DND-41 (cell line): ENCODE data around the gene ING4.

Experiments
- ATAC-seq: fragments of 200-7000 bp; cut with Tn5 transposase; 3 replicates; pipeline ENCODE4 v1.9.1; 2021; ENCODE audit warnings: low read depth; ENCODE audit not compliant: insufficient read depth
- DNase-seq: peaks from one replicate; pipeline ENCODE4 v3.0.0-alpha.2; 2020
- H2AFZ ChIP-seq: 2 replicates; pipeline ENCODE4 v1.6.0; 2012; ENCODE audit warnings: low read depth, low read length
- H3K27ac ChIP-seq: 2 replicates; pipeline ENCODE4 v1.5.1; 2012; ENCODE audit warnings: low read length, inconsistent platforms
- H3K27me3 ChIP-seq: fragments of 200-600 bp; sonication (generic); 2 replicates; pipeline ENCODE4 v1.6.0; 2012; ENCODE audit warnings: low read length, mild to moderate bottlenecking, inconsistent platforms; ENCODE audit not compliant: insufficient read depth, poor library complexity
- H3K36me3 ChIP-seq: 2 replicates; pipeline ENCODE4 v1.5.1; 2012; ENCODE audit warnings: low read length, inconsistent platforms; ENCODE audit not compliant: insufficient read depth
- H3K4me1 ChIP-seq: 2 replicates; pipeline ENCODE4 v1.5.1; 2012; ENCODE audit warnings: mild to moderate bottlenecking, low read length; ENCODE audit not compliant: insufficient read depth
- H3K4me2 ChIP-seq: 2 replicates; pipeline ENCODE4 v1.6.0; 2012; ENCODE audit warnings: mild to moderate bottlenecking, moderate library complexity, low read length, inconsistent platforms; ENCODE audit not compliant: insufficient read depth
- H3K4me3 ChIP-seq, 2 experiments: fragments of 200-600 bp in 1 of 2; shearing (Covaris generic) in 1 of 2; 2 replicates each; pipeline ENCODE4 v1.5.1; 2012 to 2016; ENCODE audit warnings: inconsistent platforms in 2 of 2, low read length in 2 of 2, mild to moderate bottlenecking in 2 of 2, low read depth in 1 of 2, moderate library complexity in 1 of 2
- H3K79me2 ChIP-seq: 2 replicates; pipeline ENCODE4 v1.6.0; 2012; ENCODE audit warnings: low read length, inconsistent platforms; ENCODE audit not compliant: insufficient read depth
- H3K9ac ChIP-seq: 2 replicates; pipeline ENCODE4 v1.6.0; 2012; ENCODE audit warnings: low read depth, mild to moderate bottlenecking, inconsistent platforms, low read length, moderate library complexity
- H3K9me3 ChIP-seq: 2 replicates; pipeline ENCODE4 v1.5.1; 2012; ENCODE audit warnings: low read length, moderate library complexity, mild to moderate bottlenecking, inconsistent platforms; ENCODE audit not compliant: insufficient read depth, severe bottlenecking
- H4K20me1 ChIP-seq: 2 replicates; pipeline ENCODE4 v1.6.0; 2012; ENCODE audit warnings: low read length; ENCODE audit not compliant: insufficient read depth
- EZH2 ChIP-seq: IDR thresholded peaks from 3 replicates; pipeline ENCODE4 v1.6.1; 2012; ENCODE audit warnings: borderline replicate concordance, low read depth, mild to moderate bottlenecking, moderate library complexity, low read length, inconsistent platforms; ENCODE audit not compliant: severe bottlenecking
- TF ChIP-seq, protein P1 (sequence below): IDR thresholded peaks from 2 replicates; pipeline ENCODE4 v1.5.1; 2012; ENCODE audit warnings: borderline replicate concordance, low read length, moderate library complexity, mild to moderate bottlenecking; ENCODE audit not compliant: poor library complexity, severe bottlenecking; ENCODE audit errors: extremely low read depth

The ING4 gene

DNA sequence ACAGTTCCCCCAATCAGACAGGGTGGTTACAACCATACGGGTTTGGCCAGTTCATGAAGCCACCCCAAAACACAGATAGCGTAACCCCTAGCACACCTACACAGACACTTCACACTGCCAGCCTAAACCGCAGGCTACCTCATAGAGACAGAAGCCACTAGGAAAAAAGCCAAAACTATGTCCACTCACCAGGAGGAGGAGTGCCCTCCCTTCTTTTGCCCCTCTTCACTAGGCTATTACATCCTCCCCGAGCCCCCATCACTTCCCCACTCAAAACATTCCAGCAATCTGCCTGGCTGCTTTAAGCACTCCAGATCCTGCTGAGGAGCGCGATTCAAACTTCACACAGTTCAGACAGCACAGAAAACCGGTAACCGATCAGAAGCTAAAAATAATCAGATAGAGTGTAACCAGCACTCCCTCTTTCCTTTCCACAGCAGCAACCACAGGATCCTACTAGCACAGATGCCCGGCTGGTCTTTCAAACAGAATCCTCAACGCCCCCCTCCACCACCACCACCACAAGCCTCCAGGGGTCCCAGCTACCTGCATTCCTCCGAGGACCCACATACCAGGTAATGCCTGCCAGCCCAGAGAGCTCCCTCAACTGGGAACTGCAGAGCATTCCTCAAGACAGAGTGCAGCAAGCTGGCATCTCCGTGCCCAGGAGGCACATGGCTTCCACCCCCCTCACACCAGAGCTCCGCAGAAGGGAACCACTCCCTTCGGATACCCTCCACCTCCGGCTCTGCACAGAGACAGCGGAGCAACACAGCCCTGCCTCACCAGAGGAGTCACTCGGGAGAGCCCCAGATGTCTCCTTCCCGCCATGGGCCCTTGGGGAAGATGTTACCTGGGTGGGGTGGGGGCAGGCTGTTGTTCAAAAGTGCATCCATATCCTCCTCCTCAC, 57.2 kb downstream of the ING4 start:
- DNase-seq = peak; percentile 62

DNA sequence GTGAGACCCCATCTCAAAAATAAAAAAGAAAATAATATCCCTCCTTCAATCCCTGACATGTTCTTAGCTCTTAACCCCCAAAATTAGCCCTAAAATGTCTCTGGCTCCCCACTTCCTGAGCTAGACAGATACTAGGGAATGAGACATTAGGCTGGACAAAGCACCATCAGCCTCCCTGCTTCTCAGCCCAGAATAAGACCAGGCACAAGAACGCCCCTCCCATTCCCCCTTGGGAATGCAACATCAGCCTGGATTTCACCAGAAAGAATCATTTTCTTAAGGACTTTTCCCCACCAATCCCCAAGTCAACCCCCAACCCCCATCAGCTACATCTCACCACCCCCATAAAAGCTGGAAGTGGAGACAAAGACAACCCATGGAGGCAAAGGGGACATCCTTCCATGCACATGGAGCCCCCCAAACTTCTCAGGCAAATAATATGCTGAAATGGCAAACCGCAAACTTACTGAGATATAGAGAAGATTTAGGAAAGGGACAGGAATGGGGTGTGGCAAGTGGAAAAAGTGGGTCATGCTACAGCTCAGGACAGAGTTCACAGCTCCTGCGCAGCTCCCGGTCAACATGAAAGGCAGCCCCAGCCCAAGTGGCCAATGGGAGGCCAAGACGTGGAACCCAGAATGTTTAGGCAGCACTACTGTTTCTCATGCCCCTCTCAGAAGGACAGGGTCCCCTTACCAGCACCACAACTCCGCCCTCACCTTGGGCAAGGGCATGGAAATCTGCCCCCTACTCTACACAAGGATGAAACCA, 58.5 kb downstream of the ING4 start:
- H3K4me3 ChIP-seq = peak overlapping the region; percentile 51 to 77; a peak in 3 of 4 replicates
- no peak for DNase-seq
- peaks cover 59% of the 10 kb centered on the region for H3K4me1 ChIP-seq
- H3K79me2 ChIP-seq = peaks cover 72% of the 10 kb centered on the region
- peak overlapping the region; percentile 85 for H3K4me2 ChIP-seq
- H3K9ac ChIP-seq = peak overlapping the region; percentile 80
- ATAC-seq = no peak
- H4K20me1 ChIP-seq = peaks cover 61% of the 10 kb centered on the region
- no peak for TF ChIP-seq EZH2
- TF ChIP-seq, protein P1, sequence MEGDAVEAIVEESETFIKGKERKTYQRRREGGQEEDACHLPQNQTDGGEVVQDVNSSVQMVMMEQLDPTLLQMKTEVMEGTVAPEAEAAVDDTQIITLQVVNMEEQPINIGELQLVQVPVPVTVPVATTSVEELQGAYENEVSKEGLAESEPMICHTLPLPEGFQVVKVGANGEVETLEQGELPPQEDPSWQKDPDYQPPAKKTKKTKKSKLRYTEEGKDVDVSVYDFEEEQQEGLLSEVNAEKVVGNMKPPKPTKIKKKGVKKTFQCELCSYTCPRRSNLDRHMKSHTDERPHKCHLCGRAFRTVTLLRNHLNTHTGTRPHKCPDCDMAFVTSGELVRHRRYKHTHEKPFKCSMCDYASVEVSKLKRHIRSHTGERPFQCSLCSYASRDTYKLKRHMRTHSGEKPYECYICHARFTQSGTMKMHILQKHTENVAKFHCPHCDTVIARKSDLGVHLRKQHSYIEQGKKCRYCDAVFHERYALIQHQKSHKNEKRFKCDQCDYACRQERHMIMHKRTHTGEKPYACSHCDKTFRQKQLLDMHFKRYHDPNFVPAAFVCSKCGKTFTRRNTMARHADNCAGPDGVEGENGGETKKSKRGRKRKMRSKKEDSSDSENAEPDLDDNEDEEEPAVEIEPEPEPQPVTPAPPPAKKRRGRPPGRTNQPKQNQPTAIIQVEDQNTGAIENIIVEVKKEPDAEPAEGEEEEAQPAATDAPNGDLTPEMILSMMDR = no peak
- H2AFZ ChIP-seq = no peak overlapping the region
- peak overlapping the region; percentile 78 for H3K27ac ChIP-seq
- H3K36me3 ChIP-seq = peaks cover 65% of the 10 kb centered on the region
- H3K9me3 ChIP-seq = no peaks in the 10 kb centered on the region
- no peaks in the 10 kb centered on the region for H3K27me3 ChIP-seq

More for the DNA sequence above, 57.2 kb downstream of the ING4 start:
- H4K20me1 ChIP-seq = peaks cover 53% of the 10 kb centered on the region
- TF ChIP-seq, protein P1 = no peak
- no peak for TF ChIP-seq EZH2
- peak overlapping the region; percentile 85 for H3K4me2 ChIP-seq
- H3K9ac ChIP-seq = peak overlapping the region; percentile 80
- H3K4me1 ChIP-seq = peaks cover 59% of the 10 kb centered on the region
- H3K27ac ChIP-seq = peak overlapping the region; percentile 78
- H3K79me2 ChIP-seq = peaks cover 61% of the 10 kb centered on the region
- H3K36me3 ChIP-seq = peaks cover 53% of the 10 kb centered on the region
- H3K9me3 ChIP-seq = no peaks in the 10 kb centered on the region
- peak; percentile 33 for ATAC-seq
- H3K4me3 ChIP-seq = peak overlapping the region; percentile 51 to 77
- H3K27me3 ChIP-seq = no peaks in the 10 kb centered on the region
- H2AFZ ChIP-seq = peak overlapping the region; percentile 43; the same call in 1 of the 2 replicates

DNA sequence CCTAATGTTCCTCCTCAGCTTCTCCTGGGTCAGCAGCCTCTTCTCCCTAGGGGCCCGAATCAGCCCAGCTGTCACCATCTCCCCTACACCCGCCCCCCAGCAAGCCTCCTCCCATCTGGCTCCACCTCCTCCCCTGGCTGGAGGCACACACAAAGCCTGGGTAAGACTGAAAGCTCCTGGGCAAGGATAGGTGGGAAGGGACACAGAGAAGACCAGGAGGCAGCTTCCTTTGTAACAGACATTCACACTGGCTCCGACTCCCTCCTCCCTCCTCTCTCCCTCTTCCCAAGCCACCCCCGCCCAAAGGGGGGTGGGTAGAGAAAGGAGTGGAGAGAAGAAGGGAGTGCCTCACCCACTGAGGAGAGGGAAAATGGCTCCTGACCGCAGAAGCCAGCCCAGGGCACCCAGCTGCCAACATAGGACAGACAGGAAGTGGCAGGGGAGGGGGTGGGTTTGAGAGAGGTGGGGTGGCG, 59.8 kb downstream of the ING4 start:
- H3K27ac ChIP-seq = peak overlapping the region; percentile 84
- H3K9me3 ChIP-seq = no peaks in the 10 kb centered on the region
- H3K27me3 ChIP-seq = no peaks in the 10 kb centered on the region
- peak overlapping the region; percentile 11 to 77; a peak in 3 of 4 replicates for H3K4me3 ChIP-seq
- peak; percentile 57 for ATAC-seq
- peaks cover 54% of the 10 kb centered on the region for H3K4me1 ChIP-seq
- peak overlapping the region; percentile 39 for H3K9ac ChIP-seq
- TF ChIP-seq, protein P1 = no peak
- TF ChIP-seq EZH2 = no peak
- no peak overlapping the region for H2AFZ ChIP-seq
- H3K79me2 ChIP-seq = peaks cover 79% of the 10 kb centered on the region
- peaks cover 67% of the 10 kb centered on the region for H4K20me1 ChIP-seq
- peaks cover 77% of the 10 kb centered on the region for H3K36me3 ChIP-seq
- peak; percentile 84 for DNase-seq
- H3K4me2 ChIP-seq = peak overlapping the region; percentile 85
